Activated CD4-positive, alpha-beta T cell treated with anti-CD3 and anti-CD28 coated beads, Interleukin-2, amount 50 U/mL, for 16 hours (primary cell): ENCODE results near the gene HLA-DPB1.
A peak's percentile ranks its signal among the peaks of the same experiment; 100 is the strongest.
"Not testable (repeated sequence)": the region's sequence is repeated elsewhere in the genome, so short reads cannot be mapped to it uniquely, and the experiment has no call there.

Source experiments
- DNase-seq: peaks from one replicate; pipeline ENCODE4 v3.0.0-alpha.2; 2020

HLA-DPB1 gene

DNA sequence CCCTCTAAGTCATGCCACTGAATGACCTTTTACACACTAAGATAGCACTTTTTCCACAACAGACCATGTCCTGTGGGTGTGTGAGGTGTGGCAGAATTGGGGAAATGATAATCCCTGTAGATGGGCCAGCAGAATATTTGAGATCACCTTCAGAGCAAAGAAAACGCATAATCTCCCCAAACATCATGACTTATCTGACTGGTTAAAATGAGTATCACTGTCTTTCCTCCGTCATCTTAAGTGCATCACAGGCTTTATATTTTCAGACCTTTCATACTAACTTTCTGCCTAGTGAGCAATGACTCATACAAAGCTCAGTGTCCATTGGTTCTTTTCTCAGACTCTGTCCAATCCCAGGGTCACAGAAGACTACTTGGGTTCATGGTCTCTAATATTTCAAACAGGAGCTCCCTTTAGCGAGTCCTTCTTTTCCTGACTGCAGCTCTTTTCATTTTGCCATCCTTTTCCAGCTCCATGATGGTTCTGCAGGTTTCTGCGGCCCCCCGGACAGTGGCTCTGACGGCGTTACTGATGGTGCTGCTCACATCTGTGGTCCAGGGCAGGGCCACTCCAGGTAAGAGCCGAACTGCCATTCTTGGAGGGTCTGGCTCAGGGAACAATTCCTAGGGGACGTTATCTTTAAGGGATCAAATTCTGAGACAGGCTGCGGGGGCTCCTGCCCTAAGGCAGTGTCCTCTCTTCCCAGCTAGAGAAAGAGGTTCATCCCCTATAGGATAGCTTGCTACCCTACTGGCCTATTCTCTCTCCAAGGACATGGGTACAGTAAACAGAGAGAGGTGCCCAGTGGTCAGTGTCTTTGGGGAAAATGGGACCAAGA, at the start of gene HLA-DPB1:
TSS of gene HLA-DPB1 (plus strand) at position 423 of the 838 bp plus-strand sequence. CDS start at position 475, 52 bp downstream.
- peak; percentile 86 for DNase-seq

DNA sequence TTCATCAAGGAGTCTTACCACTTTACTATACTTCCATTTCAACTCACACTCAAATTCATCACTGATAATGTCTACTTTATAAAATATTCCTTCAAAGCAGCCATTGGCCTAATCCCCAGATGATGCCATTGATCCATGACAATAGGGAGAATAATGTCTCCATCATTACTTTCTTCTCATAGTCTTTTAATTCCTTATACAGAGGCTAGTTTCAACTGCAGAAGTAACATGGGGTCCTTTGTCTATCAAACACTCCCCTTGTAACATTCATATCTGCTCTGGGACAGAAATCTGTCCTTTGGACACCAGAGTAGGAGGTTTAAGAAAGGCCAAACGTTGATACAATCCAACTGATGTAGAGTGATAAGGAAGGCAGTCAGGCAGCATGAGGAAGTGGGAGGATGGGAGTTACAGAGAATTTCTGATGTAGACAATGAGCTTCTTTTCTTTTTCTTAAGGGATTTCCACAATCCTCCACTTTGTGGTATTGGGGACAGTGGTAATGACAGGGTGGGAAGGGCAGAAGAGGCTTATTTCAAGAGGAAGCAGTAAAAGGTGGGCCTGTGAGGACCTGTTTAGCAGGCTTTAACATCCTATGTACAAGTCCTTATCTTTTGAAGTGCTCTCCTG, 47.5 kb upstream of the HLA-DPB1 start:
- no peak for DNase-seq

DNA sequence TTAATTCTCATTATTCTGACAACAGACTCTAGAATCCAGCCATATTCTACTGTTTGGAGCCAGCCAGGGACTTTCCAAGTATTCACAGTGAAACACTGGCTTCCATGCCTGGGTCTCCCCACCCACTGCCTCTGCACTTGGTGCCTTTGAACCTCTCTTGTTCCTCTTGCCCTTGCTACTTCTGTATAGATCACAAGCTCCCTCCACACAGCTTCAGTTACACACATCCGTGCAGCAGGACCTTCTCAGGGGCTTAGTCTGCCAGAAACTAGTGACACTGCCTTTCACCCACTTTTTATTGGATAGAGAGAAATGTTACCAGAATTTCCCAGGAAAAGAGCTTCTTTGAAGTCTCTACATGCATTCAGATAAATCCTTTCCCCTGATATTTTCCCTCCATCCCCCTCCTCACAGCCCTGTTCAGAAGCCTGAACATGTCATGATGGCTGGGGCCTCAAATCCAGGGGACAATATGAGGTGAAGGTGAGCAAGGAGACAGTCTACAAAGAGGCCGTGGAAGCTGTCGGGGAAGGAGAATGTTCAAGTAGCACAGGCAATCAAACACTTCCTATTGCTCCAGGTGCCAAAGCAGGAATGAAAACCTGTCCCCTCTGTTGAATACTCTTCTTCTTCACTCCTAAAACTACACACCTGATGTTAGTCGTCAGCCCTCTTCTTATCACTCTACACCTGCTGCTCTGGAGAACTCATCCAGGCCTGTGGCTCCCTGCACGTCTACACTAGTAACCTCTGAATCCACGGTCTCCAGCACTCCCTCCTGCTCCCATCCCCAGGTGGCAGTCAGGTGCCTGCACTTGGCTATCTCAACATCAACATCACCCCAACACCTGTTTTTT, 46.2 kb upstream of the HLA-DPB1 start:
- DNase-seq = peak; percentile 73

DNA sequence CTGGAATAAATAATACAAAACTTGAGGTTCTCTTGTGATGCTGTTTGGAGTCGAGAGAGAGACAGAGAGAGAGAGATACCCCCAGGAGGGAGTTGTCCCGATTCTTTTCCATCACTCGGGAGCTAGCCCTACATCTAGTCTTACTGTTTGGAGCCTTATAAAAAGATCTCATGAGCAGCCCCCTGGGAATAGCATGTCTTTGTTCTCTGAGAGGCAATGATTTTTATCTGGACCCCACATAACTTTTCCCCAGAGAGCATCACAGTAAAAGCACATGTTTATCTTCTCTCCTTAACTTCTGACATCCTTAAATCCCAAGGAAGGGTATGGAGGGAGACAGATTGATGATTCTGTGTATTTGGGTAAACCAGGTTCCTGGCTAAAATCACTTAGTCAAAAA, 45.5 kb upstream of the HLA-DPB1 start:
- no peak for DNase-seq

DNA sequence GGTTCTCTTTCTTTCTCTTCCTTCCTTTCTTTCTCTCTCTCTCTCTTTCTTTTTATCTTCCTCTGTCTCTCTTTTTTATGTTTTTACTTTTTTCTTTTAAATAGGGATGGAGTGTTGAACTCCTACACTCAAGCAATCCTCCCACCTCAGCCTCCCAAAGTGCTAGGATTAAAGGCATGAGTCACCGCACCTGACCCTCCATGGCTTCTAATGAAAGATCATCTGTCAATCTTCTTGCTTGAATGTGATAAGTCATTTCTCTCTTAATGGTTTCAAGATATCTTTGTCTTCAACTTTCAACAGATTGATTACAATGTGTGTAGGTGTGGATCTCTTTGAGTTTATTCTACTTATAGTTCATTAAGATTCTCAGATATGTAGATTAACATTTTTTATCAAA, 41.2 kb upstream of the HLA-DPB1 start:
- no peak for DNase-seq

DNA sequence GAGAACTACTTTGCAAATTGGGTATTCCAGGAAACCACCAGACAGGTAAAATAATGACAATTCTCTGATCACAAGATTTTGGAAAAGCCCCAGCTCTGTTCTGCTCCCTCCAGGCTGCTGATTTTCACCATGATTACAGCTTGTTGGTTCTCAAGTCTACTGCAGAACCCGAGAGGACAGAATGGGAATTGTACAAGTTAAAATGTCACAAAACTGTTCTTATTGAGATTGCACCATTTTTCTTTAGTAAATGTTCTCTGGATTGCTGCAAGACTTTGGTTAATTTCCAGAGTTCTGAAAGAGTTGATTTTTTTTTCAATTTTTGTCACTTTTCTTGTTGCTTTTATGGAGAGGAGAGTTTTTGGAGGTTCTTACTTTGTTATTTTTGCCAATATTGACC, 39.3 kb upstream of the HLA-DPB1 start:
- no peak for DNase-seq

DNA sequence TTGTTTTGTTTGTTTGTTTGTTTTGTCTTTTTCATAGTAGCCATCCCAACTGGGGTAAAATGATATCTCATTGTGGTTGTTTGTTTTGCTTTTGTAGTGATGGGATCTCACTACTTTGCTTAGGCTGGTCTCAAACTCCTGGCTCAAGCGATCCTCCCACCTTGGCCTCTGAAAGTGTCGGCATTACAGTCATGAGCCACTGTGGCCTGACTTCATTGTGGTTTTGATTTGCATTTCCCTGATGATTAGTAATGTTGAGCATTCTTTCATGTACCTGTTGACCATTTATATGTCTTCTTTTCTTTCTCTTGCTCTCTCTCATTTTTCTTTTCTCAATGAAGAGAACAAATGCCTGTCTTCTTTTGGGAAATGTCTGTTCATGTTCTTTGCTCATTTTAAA, 35.6 kb upstream of the HLA-DPB1 start:
- no peak for DNase-seq

DNA sequence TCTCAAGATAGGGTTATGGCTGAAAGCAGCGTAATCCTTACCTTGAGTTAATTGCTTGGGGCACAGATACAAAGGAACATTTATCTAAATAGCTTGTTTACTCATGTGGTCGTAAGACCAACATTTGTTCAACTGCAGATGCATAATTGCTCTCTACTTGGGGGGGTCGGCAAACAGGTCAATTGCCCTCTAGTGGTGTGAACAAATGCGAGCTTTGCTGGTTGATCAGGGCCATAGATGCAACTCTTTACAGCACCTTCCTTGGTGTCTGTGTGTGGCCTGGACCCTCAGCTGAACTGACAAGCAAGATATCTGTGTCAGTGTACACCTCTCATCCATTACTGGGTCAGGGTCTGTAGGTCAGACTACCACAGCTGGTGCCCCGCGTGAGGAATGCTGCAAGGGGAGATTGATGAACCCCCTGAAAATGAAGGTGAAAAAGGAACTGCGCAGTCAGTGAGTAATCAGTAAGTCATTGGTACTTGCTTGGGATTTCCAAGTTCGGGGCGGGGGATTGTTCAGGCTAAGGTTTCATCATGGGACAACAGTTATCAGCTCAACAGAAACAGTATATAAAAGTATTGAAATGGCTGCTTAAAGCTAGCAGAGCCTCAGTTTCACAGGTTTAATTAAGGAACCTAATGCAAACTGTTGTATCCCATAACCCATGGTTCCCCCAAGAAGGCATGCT, 26.3 kb upstream of the HLA-DPB1 start:
- DNase-seq = no peak

DNA sequence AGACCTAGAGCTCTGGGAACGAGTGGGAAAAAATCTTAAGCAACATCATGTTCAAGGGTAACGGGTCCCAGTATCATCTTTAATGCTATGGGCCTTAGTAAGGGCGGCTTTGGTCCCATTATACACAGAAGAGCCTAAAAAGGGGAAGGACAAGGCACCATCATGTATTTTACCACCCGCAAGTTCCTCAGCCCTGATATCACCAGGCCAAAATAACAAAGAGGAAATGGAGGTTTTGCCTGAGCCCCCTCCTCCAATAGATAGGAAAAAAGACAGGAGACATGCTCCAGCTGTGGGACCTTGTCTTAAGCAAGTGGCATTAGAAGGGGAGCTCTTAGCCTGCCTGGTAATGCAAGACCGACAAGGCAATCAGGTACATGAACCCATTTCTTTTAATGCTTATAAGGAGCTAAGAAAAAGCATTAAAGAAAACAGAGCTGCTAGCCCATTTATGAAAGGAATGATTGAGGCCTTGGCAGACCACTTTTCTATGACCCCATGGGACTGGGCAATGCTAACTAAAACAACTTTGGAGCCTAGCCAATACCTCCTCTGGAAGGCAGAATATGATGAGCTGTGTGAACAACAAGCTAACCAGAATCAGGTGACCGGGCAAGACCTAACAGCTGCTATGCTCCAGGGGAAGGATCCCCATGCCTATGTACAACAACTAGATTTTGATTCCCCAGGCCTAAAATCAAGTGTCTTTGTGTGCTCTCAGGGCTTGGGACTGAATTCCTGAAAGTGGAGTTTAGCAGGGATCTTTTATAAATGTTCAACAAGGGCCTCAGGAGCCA, 25.6 kb upstream of the HLA-DPB1 start:
- DNase-seq = no peak

DNA sequence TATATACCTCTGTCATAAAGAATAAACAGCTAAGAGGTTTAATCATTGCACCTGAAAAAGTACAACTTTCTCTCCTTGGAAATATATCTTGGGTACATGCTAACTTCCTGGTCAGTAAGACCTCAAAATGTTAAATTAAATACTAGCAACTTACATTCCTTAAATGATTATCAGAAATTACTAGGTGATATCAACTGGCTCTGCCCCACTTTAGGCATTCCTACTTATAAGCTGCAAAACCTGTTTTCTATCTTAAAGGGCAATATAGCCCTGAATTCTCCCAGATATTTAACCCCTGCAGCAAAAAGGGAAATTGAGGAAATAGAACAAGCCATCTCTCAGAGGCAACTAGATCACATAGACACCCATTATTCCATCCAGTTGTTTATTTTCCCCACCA, 23.2 kb upstream of the HLA-DPB1 start:
- no peak for DNase-seq

DNA sequence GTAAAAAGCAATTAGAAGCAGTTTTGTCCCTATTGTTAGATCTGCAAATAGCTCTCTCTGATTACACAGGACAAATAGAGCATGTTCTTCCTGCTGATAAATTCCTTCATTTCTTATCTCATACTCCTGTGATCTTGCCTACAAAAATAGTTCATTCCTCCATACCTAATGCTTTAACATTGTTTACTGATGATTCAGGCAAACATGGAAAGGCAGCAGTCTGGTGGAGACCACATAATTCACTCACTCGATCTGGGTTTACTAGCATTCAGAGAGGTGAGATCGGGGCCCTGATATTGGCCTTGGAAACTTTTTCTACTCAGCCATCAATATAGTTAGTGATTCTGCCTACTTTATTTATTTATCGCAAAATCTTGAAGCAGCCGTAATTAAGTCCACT, 22.6 kb upstream of the HLA-DPB1 start:
- no peak for DNase-seq

DNA sequence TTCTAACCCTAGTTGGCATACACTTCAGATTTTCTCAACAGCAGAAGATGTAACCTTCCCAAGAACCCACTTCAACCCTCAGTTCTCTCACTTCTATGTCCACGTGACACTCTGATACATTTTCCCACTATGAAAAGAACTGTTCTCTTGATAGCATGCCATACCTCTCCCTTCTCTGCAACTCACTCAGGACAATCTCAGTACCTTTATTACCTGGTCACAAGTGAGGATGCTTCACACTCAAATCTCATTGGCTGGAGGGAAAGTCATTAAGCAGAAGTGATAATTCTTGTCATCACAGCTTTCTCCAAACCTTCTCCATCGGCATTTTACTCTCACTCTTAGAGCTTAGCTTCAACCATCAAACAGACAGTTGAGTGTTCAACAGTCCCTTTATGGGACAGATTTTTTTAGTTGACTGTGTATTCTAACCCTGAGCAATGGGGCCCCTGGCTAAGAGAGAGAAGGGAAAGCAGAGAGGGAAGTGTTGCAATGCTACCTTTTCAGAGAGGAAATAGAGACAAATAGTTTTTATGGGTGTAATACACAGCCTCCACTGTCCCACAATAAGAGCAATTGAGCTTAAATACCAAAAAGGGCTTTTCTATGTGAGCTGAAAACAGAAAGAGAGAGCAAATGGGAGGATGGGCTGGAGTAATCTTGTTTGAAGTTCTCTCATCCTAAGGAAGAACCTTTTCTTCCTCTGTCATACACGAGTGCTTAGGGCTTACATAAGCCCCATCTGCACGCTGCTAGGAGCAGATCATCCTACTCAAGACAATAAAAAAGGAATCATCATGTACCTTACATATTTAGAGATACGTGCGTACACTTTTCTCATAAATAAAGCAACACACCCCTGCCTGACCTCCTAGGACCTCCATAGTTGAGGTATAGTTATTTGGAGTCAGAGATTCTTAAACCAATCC, 18.3 kb upstream of the HLA-DPB1 start:
- DNase-seq = no peak

DNA sequence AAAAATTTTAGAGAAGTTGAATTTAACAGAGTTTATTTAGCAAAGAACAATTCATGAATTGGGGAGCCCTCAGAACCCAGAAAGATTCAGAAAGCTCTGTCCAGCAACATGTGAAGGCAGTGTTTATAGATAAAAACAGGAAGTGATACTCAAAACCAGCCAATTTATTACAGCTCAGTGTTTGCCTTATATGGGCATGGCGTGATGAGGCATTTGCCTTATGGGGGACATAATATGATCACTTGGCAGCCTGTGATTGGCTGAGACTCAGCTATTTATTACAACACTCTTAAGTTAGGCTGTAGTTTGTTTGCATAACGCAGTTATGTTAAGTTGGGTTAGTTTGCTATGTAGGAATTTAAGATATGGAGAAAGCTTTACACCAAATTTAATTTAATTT, 13.8 kb upstream of the HLA-DPB1 start:
- peak; percentile 13 for DNase-seq

DNA sequence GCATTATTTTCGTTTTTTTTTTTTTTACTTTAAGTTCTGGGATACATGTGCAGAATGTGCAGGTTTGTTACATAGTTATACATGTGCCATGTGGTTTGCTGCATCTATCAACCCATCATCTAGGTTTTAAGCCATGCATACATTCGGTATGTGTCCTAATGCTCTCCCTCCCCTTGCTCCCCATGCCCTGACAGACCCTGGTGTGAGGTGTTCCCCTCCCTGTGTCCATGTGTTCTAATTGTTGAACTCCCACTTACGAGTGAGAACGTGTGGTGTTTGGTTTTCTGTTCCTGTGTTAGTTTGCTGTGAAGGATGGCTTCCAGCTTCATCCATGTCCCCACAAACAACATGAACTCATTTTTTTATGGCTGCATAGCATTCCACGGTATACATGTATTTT, 12.4 kb upstream of the HLA-DPB1 start:
- DNase-seq = not testable (repeated sequence)

DNA sequence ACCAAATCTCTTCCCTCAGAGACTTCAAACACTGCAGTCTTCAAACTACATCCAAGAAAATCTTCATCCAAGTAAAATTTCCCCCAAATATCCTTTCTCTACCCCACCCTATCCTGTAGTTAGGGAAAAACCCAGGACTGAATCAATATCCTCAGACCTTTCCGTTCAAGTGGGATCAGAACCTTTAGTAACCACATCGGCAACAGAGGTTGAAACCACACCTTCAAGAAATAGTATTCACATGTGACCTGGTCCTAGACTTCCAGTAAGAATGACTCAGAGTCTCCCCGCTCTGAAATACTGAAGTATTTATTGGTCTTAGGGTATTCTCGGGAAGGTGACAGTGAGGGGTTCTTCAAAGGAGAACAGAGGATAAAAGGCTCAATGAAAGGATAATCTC, 11.1 kb upstream of the HLA-DPB1 start:
- DNase-seq = no peak

DNA sequence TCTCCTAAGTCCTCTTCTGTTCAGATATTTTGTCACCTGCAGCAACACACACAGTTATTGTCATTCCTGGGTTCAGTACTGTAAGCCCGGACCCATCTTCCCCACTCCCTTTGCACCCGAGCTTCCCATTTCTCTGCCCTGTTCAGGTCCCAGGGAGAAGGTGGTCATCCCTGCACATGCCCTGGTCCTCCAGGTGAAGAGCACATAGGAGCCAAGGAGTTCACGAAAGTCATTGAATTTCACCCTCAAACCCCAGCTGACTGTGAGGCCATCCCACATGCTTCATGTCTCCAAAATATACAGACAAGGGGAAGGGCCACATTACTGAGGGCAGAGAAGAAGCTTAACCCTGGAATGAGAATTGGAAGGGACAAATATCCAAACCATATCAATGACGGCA, 10.5 kb upstream of the HLA-DPB1 start:
- DNase-seq = no peak

DNA sequence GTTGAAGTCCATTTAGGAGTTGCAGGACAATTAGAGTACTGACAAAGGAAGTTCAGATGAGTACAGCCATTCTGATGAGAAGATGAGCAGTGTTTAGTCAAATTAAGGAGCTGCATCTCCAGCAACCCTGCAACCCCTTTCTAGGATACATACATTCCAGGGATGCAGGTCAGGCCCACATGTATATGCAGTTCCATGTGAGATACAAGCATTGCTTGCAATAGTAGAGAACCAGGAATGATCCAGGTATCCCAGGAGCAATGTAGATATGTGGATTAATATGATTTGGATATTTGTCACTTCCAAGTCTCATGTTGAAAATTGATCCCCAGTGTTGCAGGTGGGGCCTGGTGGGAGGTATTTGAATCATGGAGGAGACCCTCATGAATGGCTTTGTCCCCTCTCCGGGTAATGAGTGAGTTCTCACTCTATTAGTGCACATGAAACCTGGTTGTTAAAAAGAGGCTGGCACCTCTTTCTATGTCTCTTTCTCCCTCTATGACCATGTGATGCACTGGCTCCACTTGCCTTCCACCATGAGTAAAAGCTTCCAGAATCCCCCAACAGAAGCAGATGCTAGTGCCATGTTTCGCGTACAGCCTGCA, 8.8 kb upstream of the HLA-DPB1 start:
- no peak for DNase-seq

DNA sequence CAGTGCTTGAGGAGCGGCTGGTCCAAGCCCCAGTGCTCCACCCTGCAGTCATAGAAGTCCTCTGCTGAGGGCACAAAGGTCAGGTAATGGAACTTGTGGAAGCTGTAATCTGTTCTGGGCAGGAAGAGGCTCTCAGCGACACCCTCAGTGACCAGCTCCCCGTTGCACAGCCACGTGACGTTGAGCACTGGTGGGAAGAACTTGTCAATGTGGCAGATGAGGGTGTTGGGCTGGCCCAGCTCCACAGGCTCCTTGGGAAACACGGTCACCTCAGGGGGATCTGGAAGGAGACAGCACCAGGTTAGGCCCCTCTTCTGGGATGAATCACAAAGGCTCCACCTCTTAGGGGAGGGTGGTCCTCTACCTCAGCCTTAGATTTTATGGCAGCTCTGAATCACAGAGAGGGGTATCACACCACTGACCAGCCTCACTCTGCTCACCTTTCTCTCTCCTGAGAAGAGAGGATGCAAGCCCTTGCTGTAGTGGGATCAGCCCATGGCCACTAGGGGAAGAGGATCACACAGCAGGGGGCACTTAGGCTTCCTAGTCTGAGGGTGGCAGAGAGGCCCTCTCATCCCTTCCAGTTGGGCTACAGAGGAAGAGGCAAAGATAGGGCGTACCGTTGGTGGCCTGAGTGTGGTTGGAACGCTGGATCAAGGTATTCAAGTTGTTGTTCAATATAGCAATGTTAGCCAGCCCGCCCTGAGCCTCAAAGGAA, 6.6 kb upstream of the HLA-DPB1 start:
- DNase-seq = no peak

DNA sequence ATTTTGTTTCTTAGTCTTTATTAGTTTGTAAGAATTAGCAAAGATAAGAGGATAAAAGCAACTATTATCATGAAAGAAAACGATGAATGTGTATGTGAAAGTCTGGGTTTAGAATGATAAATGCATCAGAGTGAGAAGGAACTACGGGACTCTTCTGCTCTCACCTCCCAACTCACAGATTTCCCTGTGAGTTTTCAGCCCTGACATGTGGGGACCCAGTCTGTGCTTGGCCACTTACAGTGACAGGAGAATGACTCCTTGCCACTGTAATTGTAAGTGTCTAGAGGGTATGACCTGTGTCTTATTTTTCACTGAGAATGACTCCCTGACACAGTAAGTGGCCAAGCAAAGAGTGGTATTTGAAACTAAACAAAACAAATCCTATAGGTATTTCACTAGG, 4.9 kb upstream of the HLA-DPB1 start:
- DNase-seq = no peak

DNA sequence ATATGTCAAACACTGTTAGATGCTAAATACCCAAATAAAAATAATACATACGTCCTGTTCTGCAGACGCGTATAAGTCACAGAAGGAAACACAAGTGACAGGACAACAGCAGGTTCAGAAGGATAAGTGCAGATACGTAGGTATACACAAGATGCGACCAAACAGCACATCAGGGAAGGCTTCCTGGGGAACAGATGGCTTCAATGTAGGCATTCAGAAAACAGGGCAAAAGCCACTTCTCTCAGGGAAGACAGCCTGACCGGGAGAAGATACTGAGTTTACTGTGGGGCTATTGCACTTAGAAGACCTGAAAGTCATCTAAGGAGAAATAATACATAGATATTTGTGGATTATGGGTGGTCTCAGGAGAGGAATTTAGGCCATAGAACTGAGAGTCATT, 4.2 kb upstream of the HLA-DPB1 start:
- DNase-seq = no peak
